Liver (tissue), 3 donors: ENCODE results near the gene SMG6.

Source experiments
- CTCF ChIP-seq: fragments of 150-350 bp; IDR thresholded peaks from 2 replicates; pipeline ENCODE4 v1.5.1; 2017; ENCODE audit warnings: improper control_type of control experiment, low read depth, low read length; ENCODE audit not compliant: missing input control
- GABPA ChIP-seq, 2 donors: IDR thresholded peaks in 1 of 2; conservative IDR thresholded peaks in 1 of 2; 2 replicates each; pipeline ENCODE4 v1.6.1; 2016; ENCODE audit warnings: antibody characterized with exemption in 2 of 2, mild to moderate bottlenecking in 1 of 2, moderate library complexity in 1 of 2
- HNF4A ChIP-seq, 2 donors: conservative IDR thresholded peaks; 2 replicates each; pipeline ENCODE4 v1.6.1; 2016; ENCODE audit warnings: antibody characterized with exemption in 2 of 2, mild to moderate bottlenecking in 2 of 2
- HNF4G ChIP-seq: IDR thresholded peaks from 2 replicates; pipeline ENCODE4 v1.6.1; 2016; ENCODE audit warnings: antibody characterized with exemption
- MAX ChIP-seq: IDR thresholded peaks from 2 replicates; pipeline ENCODE4 v1.6.1; 2016; ENCODE audit warnings: antibody characterized with exemption
- REST ChIP-seq: IDR thresholded peaks from 2 replicates; pipeline ENCODE4 v1.6.1; 2016; ENCODE audit warnings: antibody characterized with exemption, mild to moderate bottlenecking
- SP1 ChIP-seq: IDR thresholded peaks from 2 replicates; pipeline ENCODE4 v1.6.1; 2018; ENCODE audit warnings: antibody characterized with exemption, mild to moderate bottlenecking
- TAF1 ChIP-seq: conservative IDR thresholded peaks from 2 replicates; pipeline ENCODE4 v1.6.1; 2016; ENCODE audit warnings: antibody characterized with exemption, mild to moderate bottlenecking
- ZBTB33 ChIP-seq: IDR thresholded peaks from 2 replicates; pipeline ENCODE4 v1.6.1; 2016; ENCODE audit warnings: antibody characterized with exemption
- donor health status: healthy.
- donor health status: healthy.

- TF ChIP-seq CTCF (no peak), HNF4A (conservative IDR thresholded peaks at IDR 0.05) (no peak), SP1 (no peak), REST (no peak), GABPA (IDR thresholded peaks at IDR 0.05 in 1 of 2, conservative IDR thresholded peaks at IDR 0.05 in 1 of 2) (no peak), MAX (no peak), TAF1 (no peak), HNF4G (no peak), ZBTB33 (no peak)
Measured at GRCh38 chr17:2279707-2280106, 23.9 kb downstream of the SMG6 start.
